Activated gamma-delta T cell (primary cell): ENCODE data around the gene RASL10A.

Source experiments
- DNase-seq: peaks from one replicate; lab custom pipeline; 2025; lab: John Stamatoyannopoulos, UW

Gene RASL10A

GRCh38 chr22:29268511-29269229 lies 46.8 kb downstream of the RASL10A start:
- peak; percentile 59 for DNase-seq

- peak; percentile 91 for DNase-seq
Observed at GRCh38 chr22:29267858-29268510, 47.5 kb downstream of the RASL10A start, which contains the start of the genes EWSR1 and RHBDD3. EWSR1 (plus strand) TSS chr22:29268268; CDS start chr22:29268337, 69 bp downstream. RHBDD3 (minus strand) TSS chr22:29267981; CDS start chr22:29265626, 2,355 bp downstream.

DNA sequence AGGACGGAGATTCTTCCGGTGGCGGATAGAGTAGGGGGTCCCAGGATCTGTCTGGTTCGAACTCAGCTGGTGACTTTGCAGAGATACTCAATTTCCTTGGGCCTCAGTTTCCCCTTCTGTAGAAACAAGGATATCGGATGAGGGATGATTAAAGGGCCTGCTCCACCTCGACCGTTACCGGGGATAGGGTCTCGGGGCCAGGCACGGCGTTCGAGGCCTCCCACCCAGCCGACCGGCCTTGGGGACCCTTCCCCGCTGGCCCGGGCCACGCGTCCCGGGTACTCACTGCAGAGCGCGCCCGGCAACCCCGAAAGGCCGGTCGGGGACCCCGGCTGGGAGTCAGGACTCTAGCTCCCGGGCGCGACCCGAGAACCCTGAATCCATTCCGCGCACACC lies 48.0 kb downstream of the RASL10A start:
- DNase-seq, result no peak

DNA sequence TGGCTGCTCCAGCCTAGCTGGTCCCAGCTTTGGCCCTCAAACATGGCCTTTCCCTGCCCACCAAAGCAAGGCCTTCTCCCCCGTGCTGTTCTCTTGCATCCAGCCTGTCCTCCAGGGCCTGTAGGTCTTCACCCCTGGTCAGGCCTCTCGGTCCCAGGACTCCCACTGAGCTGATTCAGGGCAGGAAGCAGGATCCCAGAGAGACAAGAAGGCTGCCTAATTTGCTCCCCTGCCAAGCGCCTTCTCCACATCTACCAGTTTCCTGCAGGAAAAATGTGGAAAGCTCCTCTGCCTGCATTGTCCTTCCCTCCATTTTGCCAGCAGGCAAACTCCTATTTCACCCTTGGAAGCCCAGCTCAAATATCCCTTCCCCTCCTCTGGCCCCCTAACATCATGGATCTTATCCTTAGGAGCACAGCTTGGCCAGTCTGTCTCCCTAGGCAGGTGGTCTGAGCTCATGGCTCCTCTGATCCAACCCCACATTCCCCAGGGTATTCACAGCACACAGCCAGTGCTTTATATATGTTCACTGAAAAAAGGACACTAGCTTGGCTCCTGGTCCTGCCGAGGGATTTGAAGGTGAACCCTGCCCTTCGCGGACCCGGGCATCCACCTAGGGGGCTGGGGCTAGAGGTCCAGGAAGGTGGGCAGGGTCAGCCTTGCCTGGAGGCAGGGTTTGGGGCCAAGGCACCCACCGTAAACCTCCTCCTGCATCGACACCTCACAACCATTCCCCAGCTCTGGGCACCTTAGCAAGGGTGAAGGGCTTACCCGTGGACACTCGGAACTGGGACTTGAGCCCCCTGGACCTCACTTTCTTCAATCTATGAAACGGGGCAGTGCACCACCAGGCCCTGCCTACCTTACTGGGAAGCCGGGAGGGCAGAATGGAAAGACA lies 48.7 kb downstream of the RASL10A start:
- DNase-seq, result no peak

- DNase-seq, result no peak
Observed at GRCh38 chr22:29265929-29266328, 49.6 kb downstream of the RASL10A start.

DNA sequence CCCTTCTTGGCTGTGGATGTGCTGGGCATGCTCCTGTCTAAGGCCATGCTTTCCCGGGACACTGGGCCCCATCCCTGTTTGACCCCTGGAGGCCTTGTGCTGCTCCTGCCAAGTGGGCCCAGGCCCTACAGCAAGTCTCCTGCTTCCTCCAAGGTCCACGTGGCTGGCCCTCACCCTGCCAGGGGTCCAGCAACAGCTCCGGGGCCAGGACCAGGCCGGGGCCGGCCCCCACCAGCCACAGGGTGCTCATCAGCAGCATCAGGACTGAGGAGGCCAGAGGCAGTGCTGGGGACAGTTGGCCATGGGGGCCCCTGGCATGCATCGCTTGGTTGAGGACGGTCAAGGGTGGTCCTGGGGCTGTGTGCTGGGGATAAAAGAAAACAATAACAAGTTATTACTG lies 50.2 kb downstream of the RASL10A start:
- DNase-seq, result no peak

GRCh38 chr22:29263791-29264276 lies 51.7 kb downstream of the RASL10A start:
- no peak for DNase-seq
